H1 (cell line): ENCODE data around the gene SECTM1. TPM values are rescaled to one million over a fixed set of nuclear protein-coding genes. Genes with fewer than 3 reads are reported as not detected.

Experiments used
- CTCF ChIA-PET: fragments of 300-600 bp; sonication (Branson Sonifier 250); formaldehyde crosslinking; loops from one replicate; lab custom pipeline; 2021; ENCODE audit not compliant: partially characterized antibody; lab: Charles Lee
- POLR2A ChIA-PET: fragments of 300-600 bp; sonication (Branson Sonifier 250); formaldehyde crosslinking; loops from one replicate; lab custom pipeline; 2021; ENCODE audit warnings: inconsistent platforms; ENCODE audit not compliant: partially characterized antibody; lab: Charles Lee
- DNase-seq, 2 experiments: peaks; one replicate each; pipeline versions ENCODE4 v3.0.0 to v3.0.0-alpha.2; 2010 to 2022; ENCODE audit warnings: low spot score in 2 of 2, low read depth in 1 of 2, mixed read lengths in 1 of 2
- FAIRE-seq: peaks from 2 replicates; lab custom pipeline; 2011; peaks lifted over from hg19 to GRCh38; lab: Jason Lieb, UNC
- H2AFZ ChIP-seq: 2 replicates; pipeline ENCODE4 v1.8.1; 2012; ENCODE audit warnings: low read length, inconsistent platforms
- H2AK5ac ChIP-seq: 2 replicates; pipeline ENCODE4 v1.6.1; 2013; ENCODE audit warnings: low read depth, low read length
- H2BK120ac ChIP-seq: replicated peaks from 2 replicates; pipeline ENCODE3; 2013; ENCODE audit warnings: low read depth, low read length, inconsistent platforms
- H2BK12ac ChIP-seq: 2 replicates; pipeline ENCODE4 v1.6.1; 2013; ENCODE audit warnings: low read depth, low read length
- H2BK15ac ChIP-seq: 2 replicates; pipeline ENCODE4 v1.6.1; 2013; ENCODE audit warnings: low read length
- H2BK20ac ChIP-seq: 2 replicates; pipeline ENCODE4 v1.6.1; 2013; ENCODE audit warnings: low read length
- H2BK5ac ChIP-seq: 2 replicates; pipeline ENCODE4 v1.6.1; 2013; ENCODE audit warnings: low read depth, low read length
- H3K14ac ChIP-seq: 2 replicates; pipeline ENCODE4 v1.6.1; 2013; ENCODE audit warnings: inconsistent platforms; ENCODE audit not compliant: insufficient read length
- H3K18ac ChIP-seq: 2 replicates; pipeline ENCODE4 v1.6.1; 2013; ENCODE audit warnings: low read length; ENCODE audit errors: extremely low read depth
- H3K23ac ChIP-seq: 2 replicates; pipeline ENCODE4 v1.6.1; 2013; ENCODE audit warnings: inconsistent platforms; ENCODE audit not compliant: insufficient read length
- H3K23me2 ChIP-seq: 2 replicates; pipeline ENCODE4 v1.6.1; 2013; ENCODE audit warnings: low read depth, low read length
- H3K27ac ChIP-seq: 2 replicates; pipeline ENCODE4 v1.6.1; 2011; ENCODE audit warnings: low read depth, low read length, inconsistent platforms
- H3K27me3 ChIP-seq, 4 experiments: replicated peaks in 1 of 4; 1 replicate in 1 of 4; 2 replicates in 3 of 4; pipeline versions ENCODE4 v1.6.1 to v1.8.1; 2011 to 2013; ENCODE audit warnings: low read length in 3 of 4, mild to moderate bottlenecking in 3 of 4, inconsistent platforms in 2 of 4, mixed read lengths in 2 of 4, moderate library complexity in 1 of 4; ENCODE audit not compliant: control insufficient read depth in 3 of 4, insufficient read depth in 3 of 4; ENCODE audit errors: extremely low read depth in 1 of 4
- H3K36me3 ChIP-seq, 4 experiments: 2 replicates each; pipeline versions ENCODE4 v1.6.1 to v1.8.1; 2011 to 2013; ENCODE audit warnings: mild to moderate bottlenecking in 4 of 4, low read length in 3 of 4, moderate library complexity in 2 of 4, control low read depth in 1 of 4, inconsistent platforms in 1 of 4; ENCODE audit not compliant: insufficient read depth in 4 of 4, control insufficient read depth in 2 of 4
- H3K4ac ChIP-seq: replicated peaks from 2 replicates; pipeline ENCODE3; 2013; ENCODE audit warnings: low read length, low read depth, mixed read lengths, inconsistent platforms; ENCODE audit not compliant: insufficient read length
- H3K4me1 ChIP-seq, 4 experiments: replicated peaks in 1 of 4; 1 replicate in 1 of 4; 2 replicates in 3 of 4; pipeline versions ENCODE4 v1.6.1 to v1.8.1; 2011 to 2013; ENCODE audit warnings: low read length in 3 of 4, inconsistent platforms in 2 of 4, mixed read lengths in 1 of 4; ENCODE audit not compliant: insufficient read depth in 4 of 4, control insufficient read depth in 3 of 4
- H3K4me2 ChIP-seq, 2 experiments: 2 replicates each; pipeline versions ENCODE4 v1.6.1 to v1.8.1; 2011 to 2013; ENCODE audit warnings: low read depth in 2 of 2, low read length in 2 of 2, control low read depth in 1 of 2, inconsistent platforms in 1 of 2, mild to moderate bottlenecking in 1 of 2; ENCODE audit not compliant: insufficient read depth in 1 of 2
- H3K4me3 ChIP-seq, 4 experiments: fragments of 200-600, 300-600 bp in 1 of 4; sonication (generic), shearing (Covaris generic), sonication (Bioruptor Twin) in 1 of 4; 2 replicates each; pipeline versions ENCODE4 v1.5.1 to v1.8.1; 2011 to 2016; ENCODE audit warnings: low read length in 4 of 4, low read depth in 3 of 4, control low read depth in 2 of 4, inconsistent platforms in 2 of 4, mild to moderate bottlenecking in 2 of 4, mixed read lengths in 1 of 4, moderate library complexity in 1 of 4; ENCODE audit not compliant: insufficient read depth in 2 of 4; ENCODE audit errors: extremely low read depth in 1 of 4
- H3K56ac ChIP-seq: replicated peaks from 2 replicates; pipeline ENCODE3; 2013; ENCODE audit warnings: low read depth, mild to moderate bottlenecking, mixed read lengths, low read length, inconsistent platforms; ENCODE audit not compliant: insufficient read length
- H3K79me1 ChIP-seq: 2 replicates; pipeline ENCODE4 v1.6.1; 2013; ENCODE audit warnings: low read depth, low read length, control low read depth
- H3K79me2 ChIP-seq, 2 experiments: 2 replicates each; pipeline versions ENCODE4 v1.6.1 to v1.8.1; 2012 to 2013; ENCODE audit warnings: low read length in 2 of 2, mild to moderate bottlenecking in 2 of 2, inconsistent platforms in 1 of 2; ENCODE audit not compliant: insufficient read depth in 2 of 2, control insufficient read depth in 1 of 2
- H3K9ac ChIP-seq, 4 experiments: replicated peaks in 1 of 4; 1 replicate in 1 of 4; 2 replicates in 3 of 4; pipeline versions ENCODE4 v1.6.1 to v1.8.1; 2011 to 2013; ENCODE audit warnings: low read depth in 3 of 4, low read length in 3 of 4, control low read depth in 2 of 4, mild to moderate bottlenecking in 2 of 4, moderate library complexity in 2 of 4, inconsistent platforms in 1 of 4; ENCODE audit errors: extremely low read depth in 1 of 4
- H3K9me3 ChIP-seq, 2 experiments: 2 replicates each; pipeline versions ENCODE4 v1.6.1 to v1.8.1; 2012 to 2013; ENCODE audit warnings: mild to moderate bottlenecking in 2 of 2, moderate library complexity in 2 of 2, control low read depth in 1 of 2, inconsistent platforms in 1 of 2, low read depth in 1 of 2, low read length in 1 of 2, mixed read lengths in 1 of 2; ENCODE audit not compliant: insufficient read depth in 2 of 2
- H4K20me1 ChIP-seq, 2 experiments: replicated peaks in 1 of 2; 2 replicates each; pipeline versions ENCODE3 to v1.8.1; 2011 to 2013; ENCODE audit warnings: inconsistent platforms in 2 of 2, low read length in 2 of 2, mild to moderate bottlenecking in 1 of 2; ENCODE audit not compliant: insufficient read depth in 2 of 2, control insufficient read depth in 1 of 2
- H4K5ac ChIP-seq: 2 replicates; pipeline ENCODE4 v1.6.1; 2013; ENCODE audit warnings: low read length, low read depth, mixed read lengths, inconsistent platforms; ENCODE audit not compliant: insufficient read length
- H4K8ac ChIP-seq: 2 replicates; pipeline ENCODE4 v1.8.0; 2013; ENCODE audit warnings: mild to moderate bottlenecking, moderate library complexity, low read length, inconsistent platforms; ENCODE audit not compliant: insufficient read depth; ENCODE audit errors: extremely low read depth
- H4K91ac ChIP-seq: replicated peaks from 2 replicates; pipeline ENCODE3; 2013; ENCODE audit warnings: low read length, mixed read lengths, inconsistent platforms; ENCODE audit not compliant: insufficient read length
- BACH1 ChIP-seq: IDR thresholded peaks from 2 replicates; pipeline ENCODE4 v1.6.1; 2012; ENCODE audit warnings: low read length, improper control_type of control experiment
- CEBPB ChIP-seq: IDR thresholded peaks from 2 replicates; pipeline ENCODE4 v1.6.1; 2012; ENCODE audit warnings: low read depth, low read length
- CREB1 ChIP-seq: IDR thresholded peaks from 2 replicates; pipeline ENCODE4 v1.6.1; 2012; ENCODE audit warnings: inconsistent platforms
- EP300 ChIP-seq, 2 experiments: IDR thresholded peaks; 1 replicate in 1 of 2; 2 replicates in 1 of 2; pipeline ENCODE4 v1.6.1; 2011 to 2012; ENCODE audit warnings: low read depth in 2 of 2, low read length in 2 of 2, mild to moderate bottlenecking in 2 of 2, borderline replicate concordance in 1 of 2, inconsistent platforms in 1 of 2, moderate library complexity in 1 of 2
- JUN ChIP-seq: IDR thresholded peaks from 2 replicates; pipeline ENCODE4 v1.6.1; 2011; ENCODE audit warnings: low read depth, mild to moderate bottlenecking, improper control_type of control experiment, low read length
- POLR2AphosphoS5 ChIP-seq: IDR thresholded peaks from 2 replicates; pipeline ENCODE4 v1.6.1; 2011; ENCODE audit warnings: low read depth, low read length
- POU5F1 ChIP-seq: IDR thresholded peaks from 2 replicates; pipeline ENCODE4 v1.6.1; 2011; ENCODE audit warnings: low read depth, mild to moderate bottlenecking, low read length, moderate library complexity
- RXRA ChIP-seq: IDR thresholded peaks from 2 replicates; pipeline ENCODE4 v1.6.1; 2011; ENCODE audit warnings: low read depth, mild to moderate bottlenecking, low read length, moderate library complexity; ENCODE audit not compliant: insufficient read depth
- YY1 ChIP-seq: IDR thresholded peaks from 2 replicates; pipeline ENCODE4 v1.6.1; 2011; ENCODE audit warnings: low read depth, mild to moderate bottlenecking, low read length
- WGBS, 2 experiments: shearing (Covaris generic) in 1 of 2; methylation state at CpG; one replicate each; pipeline versions ENCODE4 v1.1.6 to v1.1.7; 2013 to 2015; ENCODE audit warnings: low lambda C conversion rate in 2 of 2, mixed read lengths in 2 of 2, inconsistent platforms in 1 of 2, low coverage in 1 of 2, missing lambda C conversion rate in 1 of 2; ENCODE audit not compliant: insufficient replicate concordance in 2 of 2, insufficient coverage in 1 of 2, insufficient read length in 1 of 2; ENCODE audit errors: extremely low coverage in 1 of 2, missing lambda C conversion rate in 1 of 2; 5-methylcytosine and 5-hydroxymethylcytosine counted together
- polyA plus RNA-seq, 7 experiments: library from polyadenylated mRNA; depleted of rRNA in 3 of 7; stranded (reverse) in 5 of 7; unstranded in 2 of 7; fragments of >200 nt in 5 of 7; fragments of 200-250 nt in 2 of 7; gene quantifications; 1 replicate in 5 of 7; 2 replicates in 1 of 7; 4 replicates in 1 of 7; pipeline versions ENCODE4 v1.2.1 to v1.2.3, GENCODE V29; 2011 to 2013; ENCODE audit warnings: missing spikeins in 2 of 7, mixed read lengths in 2 of 7
- total RNA-seq: library from RNA; stranded (reverse); fragmentation: NEBNext Ultra II Directional; extraction: Animal tissue kit (Norgen Biotek cat#: 25700); gene quantifications from 2 replicates; pipeline ENCODE4 v1.2.1, GENCODE V29; 2021

Gene SECTM1
- total and polyA plus RNA-seq, 2 of the 8 experiments (the other 6 are each of a cell fraction or from before 2014, with no cell fraction given) = 0.20 to 0.65 TPM

GRCh38 chr17:82273327-82274133 lies 60.0 kb downstream of the SECTM1 start, which contains the start of gene CSNK1D:
CSNK1D (minus strand) TSS chr17:82273700; CDS start chr17:82273381, 319 bp downstream.
- Histone ChIP-seq H3K27ac (peak within 1 kb of the TSS; percentile 95; the same call in 1 of the 2 replicates), H3K4ac (no peak within 1 kb of the TSS), H2BK15ac (peak within 1 kb of the TSS; percentile 72; the same call in 1 of the 2 replicates), H2BK20ac (no peak within 1 kb of the TSS), H3K23me2 (peaks cover 6% of the 10 kb centered on the region), H2BK120ac (no peak within 1 kb of the TSS), H3K4me2 (peak within 1 kb of the TSS; percentile 71 to 97), H3K14ac (no peak within 1 kb of the TSS), H3K23ac (no peak within 1 kb of the TSS), H3K36me3 (peaks cover 3 to 21% (median 5%) of the 10 kb centered on the region in 4 experiments; a peak in 3 of 8 replicates), H2AK5ac (peak within 1 kb of the TSS; percentile 77; the same call in 1 of the 2 replicates), H2AFZ (peak within 1 kb of the TSS; percentile 61), H3K79me1 (peaks cover 13% of the 10 kb centered on the region), H3K4me1 (peaks cover 0 to 30% (median 7%) of the 10 kb centered on the region in 4 experiments; a peak in 6 of 7 replicates), H2BK12ac (peak within 1 kb of the TSS; percentile 50; the same call in 1 of the 2 replicates), H4K5ac (peak within 1 kb of the TSS; percentile 87), H3K9me3 (no peaks in the 10 kb centered on the region), H3K18ac (no peak within 1 kb of the TSS), H3K9ac (peak within 1 kb of the TSS; percentile 85 to 91 (median 90)), H2BK5ac (peak within 1 kb of the TSS; percentile 95), H3K79me2 (peaks cover 37 to 42% of the 10 kb centered on the region in 2 experiments), H3K27me3 (peaks cover 0 to 5% (median 5%) of the 10 kb centered on the region in 4 experiments; a peak in 3 of 7 replicates), H3K4me3 (peak within 1 kb of the TSS; percentile 84 to 95 (median 89)), H3K56ac (peak within 1 kb of the TSS; percentile 32), H4K20me1 (peaks cover 27 to 32% of the 10 kb centered on the region in 2 experiments), H4K91ac (peak within 1 kb of the TSS; percentile 72), H4K8ac (peak within 1 kb of the TSS; percentile 99; the same call in 1 of the 2 replicates)
- DNase-seq = peak in 1 of 2 experiments; percentile 97
- FAIRE-seq = no peak
- 9% methylated on average over 20 of the region's 80 CpGs; no CpG with 5 or more reads in 1 of the 2 experiments for WGBS, 2 experiments
- CTCF ChIA-PET = interaction anchor here (1.2 kb wide), 1 partner anchor 37 kb away, joined by 3 read pairs; no protein-coding TSS in a partner anchor
- POLR2A ChIA-PET = interaction anchor here (0.6 to 6.4 kb wide), 22 partner anchors 9 to 588 kb away, joined by 3 to 41 read pairs (median 4); partner anchors contain the start of genes CCDC57, HEXD, OGFOD3 and SECTM1
- TF ChIP-seq POLR2AphosphoS5 = peak; percentile 39; the same call in 1 of the 2 replicates
- no peak for TF ChIP-seq JUN
- TF ChIP-seq BACH1 = no peak
- TF ChIP-seq RXRA = no peak
- 0 out of 3 replicates have a peak, but pooled peaks of 1 of the 2 experiments have one; percentile 30 for TF ChIP-seq EP300 (IDR thresholded peaks at IDR 0.05; ENCODE audit: borderline replicate concordance in 1 of 2, low read depth in 2 of 2, low read length in 2 of 2)
- no peak for TF ChIP-seq CEBPB
- TF ChIP-seq POU5F1 = no peak
- TF ChIP-seq YY1 = peak; percentile 91
- TF ChIP-seq CREB1 = peak; percentile 89
